ENCODE data around the gene REEP3. TPM values are rescaled to one million over a fixed set of nuclear protein-coding genes. Genes with fewer than 3 reads are reported as not detected.

The REEP3 gene
- total RNA-seq, 4 donors from 2014 or later = 11.6 to 67.1 (median 44.0) TPM

GRCh38 chr10:63549810-63550209 is 28.6 kb downstream of the REEP3 start:
- Histone ChIP-seq H3K4me3 (no peak overlapping the region), H3K9me3 (no peaks in the 10 kb centered on the region)
- no peak for TF ChIP-seq POLR2A (IDR thresholded peaks at IDR 0.05)
- no peak for TF ChIP-seq CTCF (IDR thresholded peaks at IDR 0.05)

GRCh38 chr10:63553031-63553430 is 31.8 kb downstream of the REEP3 start:
- no peaks in the 10 kb centered on the region for H3K4me1 ChIP-seq
- no peaks in the 10 kb centered on the region for H3K36me3 ChIP-seq
- H3K9me3 ChIP-seq = no peaks in the 10 kb centered on the region
- H3K27ac ChIP-seq = no peak overlapping the region
- H3K27me3 ChIP-seq = no peaks in the 10 kb centered on the region
- no peak overlapping the region for H3K4me3 ChIP-seq
- TF ChIP-seq CTCF (IDR thresholded peaks at IDR 0.05) (no peak), POLR2A (IDR thresholded peaks at IDR 0.05) (no peak)
- no peak for DNase-seq

More at GRCh38 chr10:63549810-63550209, 28.6 kb downstream of the REEP3 start:
- Histone ChIP-seq H3K27ac (no peak overlapping the region), H3K36me3 (no peaks in the 10 kb centered on the region), H3K27me3 (no peaks in the 10 kb centered on the region), H3K4me1 (peaks cover 0 to 1% (median 0%) of the 10 kb centered on the region in 4 donors)
- DNase-seq = no peak

- TF ChIP-seq CTCF (IDR thresholded peaks at IDR 0.05) (no peak), POLR2A (IDR thresholded peaks at IDR 0.05) (no peak)
- H3K9me3 ChIP-seq = no peaks in the 10 kb centered on the region
- H3K4me3 ChIP-seq = no peak overlapping the region
- no peak for DNase-seq
- H3K4me1 ChIP-seq = no peaks in the 10 kb centered on the region
- no peak overlapping the region for H3K27ac ChIP-seq
- H3K36me3 ChIP-seq = no peaks in the 10 kb centered on the region
- no peaks in the 10 kb centered on the region for H3K27me3 ChIP-seq
Observed at GRCh38 chr10:63553473-63553872, 32.3 kb downstream of the REEP3 start.

GRCh38 chr10:63554657-63555056 is 33.5 kb downstream of the REEP3 start:
- Histone ChIP-seq H3K4me1 (no peaks in the 10 kb centered on the region), H3K36me3 (no peaks in the 10 kb centered on the region), H3K9me3 (no peaks in the 10 kb centered on the region), H3K27ac (no peak overlapping the region), H3K27me3 (no peaks in the 10 kb centered on the region), H3K4me3 (no peak overlapping the region)
- TF ChIP-seq POLR2A (IDR thresholded peaks at IDR 0.05) = no peak
- no peak for TF ChIP-seq CTCF (IDR thresholded peaks at IDR 0.05)
- DNase-seq = peak in 2 of 3 donors; percentile 78 to 84

GRCh38 chr10:63555330-63555729 is 34.1 kb downstream of the REEP3 start:
- Histone ChIP-seq H3K9me3 (no peaks in the 10 kb centered on the region), H3K27ac (no peak overlapping the region), H3K4me3 (no peak overlapping the region), H3K36me3 (no peaks in the 10 kb centered on the region), H3K4me1 (no peaks in the 10 kb centered on the region), H3K27me3 (no peaks in the 10 kb centered on the region)
- TF ChIP-seq CTCF (IDR thresholded peaks at IDR 0.05) = no peak
- no peak for TF ChIP-seq POLR2A (IDR thresholded peaks at IDR 0.05)
- DNase-seq = no peak

Measured in Peyer's patch (tissue), 4 donors.